Endothelial cell of umbilical vein (primary cell): ENCODE measurements around the gene MOBP. TPM values are rescaled to one million over a fixed set of nuclear protein-coding genes. Genes with fewer than 3 reads are reported as not detected.

Experiments used
- BruUV-seq: library from RNA; stranded (reverse); fragments of 400-500 nt; replicated peaks from 2 replicates; lab custom pipeline; 2021; lab: Mats Ljungman, UMichigan
- CTCF ChIA-PET: fragments of 300-600, 350-600 bp; sonication (Branson Sonifier 250); formaldehyde crosslinking; loops from one replicate; lab custom pipeline; 2021; ENCODE audit warnings: antibody characterized with exemption, inconsistent platforms; lab: Charles Lee
- POLR2A ChIA-PET: fragments of 300-600, 350-600 bp; sonication (Branson Sonifier 250); formaldehyde crosslinking; loops from one replicate; lab custom pipeline; 2021; ENCODE audit warnings: antibody characterized with exemption, inconsistent platforms; lab: Charles Lee
- DNase-seq: peaks from one replicate; pipeline ENCODE4 v3.0.0-alpha.2; 2011; ENCODE audit warnings: low read depth, low spot score
- FAIRE-seq: peaks from 2 replicates; lab custom pipeline; 2011; peaks lifted over from hg19 to GRCh38; lab: Jason Lieb, UNC
- H2AFZ ChIP-seq: 2 replicates; pipeline ENCODE4 v1.6.0; 2012; ENCODE audit warnings: low read depth, low read length, control low read depth, inconsistent platforms
- H3K27ac ChIP-seq: 2 replicates; pipeline ENCODE4 v1.5.1; 2011; ENCODE audit warnings: low read depth, mild to moderate bottlenecking, control low read depth, low read length, moderate library complexity; ENCODE audit not compliant: insufficient read depth
- H3K27me3 ChIP-seq, 2 experiments: 2 replicates each; pipeline versions ENCODE4 v1.6.0 to v1.6.1; 2011; ENCODE audit warnings: low read length in 2 of 2, mixed read lengths in 1 of 2; ENCODE audit not compliant: control insufficient read depth in 2 of 2, insufficient read depth in 2 of 2
- H3K36me3 ChIP-seq, 2 experiments: 2 replicates in 1 of 2; 3 replicates in 1 of 2; pipeline ENCODE4 v1.5.1; 2011; ENCODE audit warnings: low read length in 2 of 2, mild to moderate bottlenecking in 1 of 2, moderate library complexity in 1 of 2; ENCODE audit not compliant: control insufficient read depth in 2 of 2, insufficient read depth in 2 of 2; ENCODE audit errors: extremely low read depth in 1 of 2
- H3K4me1 ChIP-seq: 3 replicates; pipeline ENCODE4 v1.5.1; 2011; ENCODE audit warnings: mild to moderate bottlenecking, low read length; ENCODE audit not compliant: control insufficient read depth, insufficient read depth; ENCODE audit errors: extremely low read depth
- H3K4me2 ChIP-seq: 2 replicates; pipeline ENCODE4 v1.6.1; 2011; ENCODE audit warnings: low read length, control low read depth, mixed read lengths; ENCODE audit not compliant: insufficient read depth
- H3K4me3 ChIP-seq, 3 experiments: fragments of 200-600 bp in 1 of 3; sonication (generic), shearing (Covaris generic) in 1 of 3; replicated peaks in 1 of 3; 2 replicates each; pipeline ENCODE4 v1.5.1; 2011 to 2016; ENCODE audit warnings: control low read depth in 3 of 3, low read length in 3 of 3, mild to moderate bottlenecking in 2 of 3, inconsistent platforms in 1 of 3, low read depth in 1 of 3, moderate library complexity in 1 of 3; ENCODE audit not compliant: insufficient read depth in 1 of 3
- H3K79me2 ChIP-seq: 2 replicates; pipeline ENCODE4 v1.6.0; 2012; ENCODE audit warnings: low read length, inconsistent platforms; ENCODE audit not compliant: control insufficient read depth, insufficient read depth
- H3K9ac ChIP-seq: replicated peaks from 2 replicates; pipeline ENCODE3; 2011; ENCODE audit warnings: low read length, control low read depth; ENCODE audit not compliant: insufficient read depth; ENCODE audit errors: extremely low read depth
- H3K9me1 ChIP-seq: replicated peaks from 3 replicates; pipeline ENCODE4 v1.6.0; 2011; ENCODE audit warnings: mild to moderate bottlenecking, low read length; ENCODE audit not compliant: control insufficient read depth, insufficient read depth; ENCODE audit errors: extremely low read depth
- H3K9me3 ChIP-seq: replicated peaks from 2 replicates; pipeline ENCODE4 v1.5.1; 2012; ENCODE audit warnings: low read length, inconsistent platforms; ENCODE audit not compliant: control insufficient read depth, insufficient read depth
- H4K20me1 ChIP-seq: replicated peaks from 2 replicates; pipeline ENCODE3; 2011; ENCODE audit warnings: mild to moderate bottlenecking, low read length; ENCODE audit not compliant: control insufficient read depth, insufficient read depth; ENCODE audit errors: extremely low read depth
- EZH2 ChIP-seq: IDR thresholded peaks from 2 replicates; pipeline ENCODE4 v1.6.1; 2012; ENCODE audit warnings: borderline replicate concordance, low read depth, mild to moderate bottlenecking, moderate library complexity, low read length, inconsistent platforms; ENCODE audit not compliant: severe bottlenecking
- FOS ChIP-seq: IDR thresholded peaks from 2 replicates; pipeline ENCODE4 v1.6.1; 2011; ENCODE audit warnings: mild to moderate bottlenecking, low read length, moderate library complexity, borderline replicate concordance; ENCODE audit not compliant: insufficient read depth
- GATA2 ChIP-seq: IDR thresholded peaks from 2 replicates; pipeline ENCODE4 v1.7.0; 2011; ENCODE audit warnings: low read depth, mild to moderate bottlenecking, moderate library complexity, mixed read lengths, low read length; ENCODE audit not compliant: insufficient read length, insufficient read depth
- JUN ChIP-seq: IDR thresholded peaks from 2 replicates; pipeline ENCODE4 v1.6.1; 2011; ENCODE audit warnings: borderline replicate concordance, low read depth; ENCODE audit not compliant: insufficient read length, insufficient read depth
- MAX ChIP-seq: IDR thresholded peaks from 2 replicates; pipeline ENCODE4 v1.6.1; 2011; ENCODE audit not compliant: insufficient read depth, insufficient read length
- MYC ChIP-seq: IDR thresholded peaks from one replicate; pipeline ENCODE4 v1.6.1; 2011; ENCODE audit warnings: mild to moderate bottlenecking, low read depth, low read length
- POLR2A ChIP-seq: IDR thresholded peaks from 2 replicates; pipeline ENCODE4 v1.6.1; 2012; ENCODE audit warnings: low read depth, mild to moderate bottlenecking, control low read depth, low read length
- POLR2AphosphoS5 ChIP-seq: IDR thresholded peaks from 2 replicates; pipeline ENCODE4 v1.6.1; 2012; ENCODE audit warnings: low read depth, mild to moderate bottlenecking, control low read depth, low read length, moderate library complexity; ENCODE audit not compliant: insufficient read depth
- dilution Hi-C: fragments of 300-500 bp; cut with MboI; formaldehyde crosslinking; loops from one replicate; pipeline ENCODE4 v1.15.0; 2019; ENCODE audit warnings: low sequenced_read_pairs; ENCODE audit not compliant: extremely low pct_ligation_motif_present
- intact Hi-C: fragments of 100-400 bp; cut with micrococcal nuclease; formaldehyde crosslinking; loops from one replicate; pipeline ENCODE4 v1.10.0; 2022
- polyA plus RNA-seq, 4 experiments: library from polyadenylated mRNA; depleted of rRNA in 3 of 4; stranded (reverse) in 3 of 4; unstranded in 1 of 4; fragments of >200 nt; gene quantifications; 2 replicates each; pipeline versions ENCODE4 v1.2.1 to v1.2.3, GENCODE V29; 2011 to 2012; ENCODE audit warnings: missing spikeins in 1 of 4
- total RNA-seq: library from RNA; stranded (reverse); gene quantifications from 2 replicates; pipeline ENCODE4 v1.2.3, GENCODE V29; 2021
- TF ChIP-seq, protein P1 (sequence below), 2 donors: IDR thresholded peaks; 1 replicate in 1 of 2; 2 replicates in 1 of 2; pipeline ENCODE4 v1.5.1; 2011; ENCODE audit warnings: low read length in 2 of 2, mild to moderate bottlenecking in 2 of 2, moderate library complexity in 2 of 2, control low read depth in 1 of 2, inconsistent platforms in 1 of 2, low read depth in 1 of 2; ENCODE audit not compliant: insufficient read depth in 1 of 2; ENCODE audit errors: extremely low read depth in 1 of 2

The MOBP gene
- total and polyA plus RNA-seq, 2 donors (not counting 3 experiments of a cell fraction or from before 2014, with no cell fraction given): 2.0 to 2.3 TPM

- Histone ChIP-seq H3K9me1 (no peaks in the 10 kb centered on the region), H3K4me3 (no peak overlapping the region), H2AFZ (no peak overlapping the region), H3K4me1 (no peaks in the 10 kb centered on the region), H3K9ac (no peak overlapping the region), H3K79me2 (no peaks in the 10 kb centered on the region), H4K20me1 (no peaks in the 10 kb centered on the region), H3K27ac (no peak overlapping the region), H3K4me2 (no peak overlapping the region), H3K27me3 (peaks cover 0 to 8% of the 10 kb centered on the region in 2 experiments), H3K9me3 (no peaks in the 10 kb centered on the region), H3K36me3 (no peaks in the 10 kb centered on the region)
- dilution Hi-C loops: no loop called here
- FAIRE-seq (no peak), DNase-seq (no peak)
- TF ChIP-seq, protein P1, sequence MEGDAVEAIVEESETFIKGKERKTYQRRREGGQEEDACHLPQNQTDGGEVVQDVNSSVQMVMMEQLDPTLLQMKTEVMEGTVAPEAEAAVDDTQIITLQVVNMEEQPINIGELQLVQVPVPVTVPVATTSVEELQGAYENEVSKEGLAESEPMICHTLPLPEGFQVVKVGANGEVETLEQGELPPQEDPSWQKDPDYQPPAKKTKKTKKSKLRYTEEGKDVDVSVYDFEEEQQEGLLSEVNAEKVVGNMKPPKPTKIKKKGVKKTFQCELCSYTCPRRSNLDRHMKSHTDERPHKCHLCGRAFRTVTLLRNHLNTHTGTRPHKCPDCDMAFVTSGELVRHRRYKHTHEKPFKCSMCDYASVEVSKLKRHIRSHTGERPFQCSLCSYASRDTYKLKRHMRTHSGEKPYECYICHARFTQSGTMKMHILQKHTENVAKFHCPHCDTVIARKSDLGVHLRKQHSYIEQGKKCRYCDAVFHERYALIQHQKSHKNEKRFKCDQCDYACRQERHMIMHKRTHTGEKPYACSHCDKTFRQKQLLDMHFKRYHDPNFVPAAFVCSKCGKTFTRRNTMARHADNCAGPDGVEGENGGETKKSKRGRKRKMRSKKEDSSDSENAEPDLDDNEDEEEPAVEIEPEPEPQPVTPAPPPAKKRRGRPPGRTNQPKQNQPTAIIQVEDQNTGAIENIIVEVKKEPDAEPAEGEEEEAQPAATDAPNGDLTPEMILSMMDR (IDR thresholded peaks at IDR 0.05; ENCODE audit: extremely low read depth in 1 of 2, insufficient read depth in 1 of 2, low read depth in 1 of 2, low read length in 2 of 2): no peak
- TF ChIP-seq POLR2AphosphoS5: no peak
- no peak for TF ChIP-seq MAX
- BruUV-seq: no TSS peak
- ChIA-PET CTCF (interaction anchor here (0.9 to 2.8 kb wide), 3 partner anchors 9 to 32 kb away, joined by 3 to 11 read pairs (median 9); partner anchors contain the start of gene MOBP), POLR2A (no interaction called here)
- intact Hi-C loops: no loop called here
Measured at GRCh38 chr3:39479701-39480414, 12.4 kb downstream of the MOBP start.

GRCh38 chr3:39485547-39485946 is 18.1 kb downstream of the MOBP start:
- no peak overlapping the region for H3K27ac ChIP-seq
- H4K20me1 ChIP-seq: no peaks in the 10 kb centered on the region
- no peak overlapping the region for H3K9ac ChIP-seq
- intact Hi-C loops (no loop called here), dilution Hi-C loops (no loop called here)
- peaks cover 0 to 7% of the 10 kb centered on the region in 2 experiments for H3K27me3 ChIP-seq
- BruUV-seq: no TSS peak
- ChIA-PET POLR2A (no interaction called here), CTCF (interaction anchor here (1.0 to 1.2 kb wide), 3 partner anchors 10 to 38 kb away, joined by 3 to 4 read pairs (median 3); no protein-coding TSS in a partner anchor)
- no peaks in the 10 kb centered on the region for H3K79me2 ChIP-seq
- TF ChIP-seq MAX: no peak
- TF ChIP-seq FOS: no peak
- no peak for TF ChIP-seq JUN
- TF ChIP-seq EZH2: no peak
- no peak for TF ChIP-seq POLR2A
- TF ChIP-seq MYC: no peak
- TF ChIP-seq POLR2AphosphoS5: no peak
- TF ChIP-seq, protein P1 (IDR thresholded peaks at IDR 0.05; ENCODE audit: extremely low read depth in 1 of 2, insufficient read depth in 1 of 2, low read depth in 1 of 2, low read length in 2 of 2): no peak
- no peak for TF ChIP-seq GATA2
- FAIRE-seq (no peak), DNase-seq (no peak)
- H2AFZ ChIP-seq: no peak overlapping the region
- H3K4me3 ChIP-seq: no peak overlapping the region
- no peaks in the 10 kb centered on the region for H3K9me3 ChIP-seq
- no peaks in the 10 kb centered on the region for H3K9me1 ChIP-seq
- no peaks in the 10 kb centered on the region for H3K36me3 ChIP-seq
- H3K4me2 ChIP-seq: no peak overlapping the region
- H3K4me1 ChIP-seq: no peaks in the 10 kb centered on the region
